HG02870 (cell line): ENCODE results near the gene DBN1.

Experiments
- ATAC-seq: cut with Tn5 transposase; IDR thresholded peaks from one replicate; pipeline ENCODE4 v1.9.1; 2021; ENCODE audit warnings: mild to moderate bottlenecking, moderate library complexity; ENCODE audit not compliant: unreplicated experiment

DBN1 gene

DNA sequence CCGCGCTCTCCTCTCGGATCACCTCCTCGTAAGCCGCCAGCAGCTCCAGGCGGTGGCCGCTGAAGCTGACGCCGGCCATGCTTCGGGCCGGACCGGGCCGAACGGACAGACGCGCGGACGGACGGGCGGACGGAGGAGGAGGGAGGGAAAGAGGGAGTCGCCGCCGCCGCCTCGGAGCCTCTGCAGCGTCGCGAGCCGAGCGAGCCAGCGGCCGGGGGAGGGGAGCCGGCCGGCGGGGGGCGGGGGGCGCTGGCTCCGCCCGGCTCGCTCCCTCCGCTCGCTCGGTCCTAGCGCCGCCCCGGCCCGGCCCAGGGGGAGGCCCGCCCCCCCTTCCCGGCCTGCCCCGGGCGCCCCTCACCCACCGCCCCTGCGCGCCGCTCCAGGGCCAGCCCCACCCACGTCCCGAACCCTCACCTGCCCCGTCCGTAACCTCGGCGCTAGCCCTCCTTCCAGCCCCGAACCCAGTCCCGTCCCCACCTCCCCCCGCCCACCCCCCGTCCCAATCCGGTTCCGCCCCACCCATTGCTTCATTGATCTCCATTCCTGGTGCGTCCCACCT, at the start of gene DBN1:
Gene DBN1, minus strand, starts transcription at position 192 of the 559 bp plus-strand sequence. Its CDS starts 113 bp downstream, at position 79.
- ATAC-seq: no peak

DNA sequence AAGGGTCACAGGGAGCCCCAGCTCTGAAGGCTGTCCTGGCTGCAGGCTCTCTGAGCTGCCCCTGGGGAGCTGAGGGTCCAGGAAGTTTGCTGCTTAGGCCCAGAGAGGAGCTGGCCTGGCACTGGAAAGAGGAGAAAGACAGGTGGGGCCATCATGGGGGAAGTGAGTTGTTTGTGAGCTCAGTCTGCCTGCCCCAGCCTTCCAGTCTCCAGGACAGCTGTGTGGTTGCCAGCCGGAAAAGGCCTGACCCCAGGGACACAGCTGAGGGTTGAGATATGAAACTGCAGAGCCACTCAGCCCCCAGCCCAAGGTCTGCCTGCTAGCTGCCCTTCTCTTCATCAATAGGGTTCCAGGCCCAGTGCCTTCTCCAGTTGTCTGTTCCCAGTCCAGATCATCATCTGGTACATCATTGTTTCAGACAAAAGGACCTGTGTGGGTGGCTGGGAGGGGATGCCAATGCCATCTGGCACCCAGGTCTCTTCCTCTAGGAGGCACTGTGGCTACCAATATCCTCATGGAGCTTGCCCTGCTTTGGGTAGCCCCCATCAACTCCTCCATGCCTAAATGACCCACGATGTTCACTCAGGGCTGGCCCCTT, 47.6 kb upstream of the DBN1 start:
- no peak for ATAC-seq

DNA sequence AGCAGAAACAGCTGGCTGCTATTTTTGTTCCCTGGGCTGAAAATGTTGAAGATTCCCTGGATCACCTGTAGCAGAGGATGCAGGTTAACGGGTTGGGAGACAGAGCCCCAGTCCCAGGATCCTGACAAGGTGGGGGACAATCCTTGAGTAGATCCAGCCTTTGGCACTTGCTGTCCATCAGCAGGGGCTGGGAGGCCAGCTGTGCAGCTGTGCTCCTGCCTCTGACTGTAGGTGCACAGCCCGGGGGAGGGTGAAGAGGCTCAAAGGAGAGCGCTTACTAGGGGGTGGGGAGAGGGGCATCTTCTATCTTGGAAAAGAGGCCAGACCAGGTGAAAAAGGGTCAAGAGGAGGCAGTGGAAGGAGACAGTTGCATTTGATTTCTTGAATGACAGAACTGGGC, 46.8 kb upstream of the DBN1 start:
- no peak for ATAC-seq

DNA sequence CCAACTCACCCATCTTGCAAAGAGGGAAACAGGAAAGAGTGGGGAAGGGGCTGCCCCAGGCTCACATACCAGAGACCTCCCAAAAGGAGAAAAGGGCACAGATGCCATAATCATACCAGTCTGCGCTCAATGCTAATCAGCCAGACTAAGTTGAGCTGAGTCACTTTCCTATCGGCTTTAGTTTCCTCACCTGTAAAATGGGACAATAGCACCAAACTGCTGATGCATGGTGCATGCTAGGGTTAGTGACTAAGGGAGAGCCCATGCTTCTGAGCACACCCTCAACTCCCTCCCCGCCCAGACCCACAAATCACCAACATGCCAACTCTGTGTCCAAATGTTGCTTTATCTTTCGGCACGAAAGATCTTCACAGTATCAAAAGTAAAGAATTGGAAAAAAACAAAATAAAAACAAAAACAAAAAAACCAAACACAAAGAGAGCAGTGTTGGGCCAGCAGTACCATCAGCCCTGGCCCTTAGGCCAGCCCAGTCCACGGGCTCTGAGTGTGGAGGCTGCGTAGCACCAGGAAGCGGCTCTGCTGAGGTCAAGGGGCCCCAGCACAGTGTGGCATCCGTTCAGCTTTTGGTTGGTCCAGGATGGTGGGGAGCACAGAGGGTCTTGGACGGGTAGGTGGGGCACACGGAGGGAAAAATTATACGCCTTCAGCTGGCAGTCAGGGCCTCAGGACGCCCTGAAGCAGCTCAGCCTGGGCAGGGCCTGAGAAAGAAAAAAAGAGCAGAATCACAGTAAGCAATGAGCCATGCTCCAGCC, 46.2 kb upstream of the DBN1 start:
- no peak for ATAC-seq

DNA sequence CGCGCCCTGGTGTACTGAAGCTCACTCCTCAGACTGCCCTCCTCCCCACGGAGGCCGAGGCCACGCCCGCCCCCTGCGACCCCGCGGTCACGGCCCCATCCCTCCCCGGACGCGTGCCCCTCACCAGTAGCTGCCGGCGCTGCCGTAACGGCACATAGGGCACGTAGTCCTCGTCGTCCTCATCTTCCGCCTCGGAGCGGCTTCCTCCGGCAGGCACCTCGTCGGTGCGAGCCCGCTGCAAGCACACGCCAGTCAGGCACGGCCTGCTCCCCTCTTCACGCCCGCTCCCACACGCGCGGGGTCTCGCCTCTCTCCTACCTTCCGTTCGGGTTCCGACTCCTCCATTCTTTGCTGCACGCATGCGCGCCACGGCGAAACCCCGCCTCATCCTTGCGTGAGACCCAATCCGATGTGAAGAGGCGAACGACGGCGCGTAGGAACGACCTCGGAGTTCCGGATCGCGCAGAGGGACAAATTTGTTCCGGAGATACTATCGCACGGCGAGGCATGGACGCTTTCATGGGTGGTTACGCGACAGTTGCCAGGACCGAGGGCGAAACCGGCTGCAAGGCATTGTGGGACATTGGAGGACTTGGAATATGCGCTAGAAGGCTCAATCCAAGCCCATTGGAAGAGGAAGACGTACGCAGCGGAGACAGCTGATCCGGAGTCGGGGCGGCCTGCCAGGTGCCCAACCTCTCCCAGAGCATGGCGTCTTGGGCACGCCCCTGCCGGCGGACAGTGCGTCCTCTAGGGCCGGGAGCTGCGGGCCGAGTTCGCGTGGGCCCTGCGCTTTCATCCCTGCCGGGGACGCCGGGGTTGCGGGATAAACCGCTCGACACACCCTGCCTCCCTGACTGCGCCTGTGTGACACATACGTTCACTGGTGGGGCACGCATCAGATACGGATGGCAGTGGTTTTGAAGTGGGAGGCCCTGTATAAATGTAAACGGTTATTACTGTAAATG, 43.5 kb upstream of the DBN1 start, which contains the start of gene DDX41:
Gene DDX41, minus strand, starts transcription at position 361 of the 968 bp plus-strand sequence. Its CDS starts 16 bp downstream, at position 345.
- ATAC-seq: peak; percentile 69

DNA sequence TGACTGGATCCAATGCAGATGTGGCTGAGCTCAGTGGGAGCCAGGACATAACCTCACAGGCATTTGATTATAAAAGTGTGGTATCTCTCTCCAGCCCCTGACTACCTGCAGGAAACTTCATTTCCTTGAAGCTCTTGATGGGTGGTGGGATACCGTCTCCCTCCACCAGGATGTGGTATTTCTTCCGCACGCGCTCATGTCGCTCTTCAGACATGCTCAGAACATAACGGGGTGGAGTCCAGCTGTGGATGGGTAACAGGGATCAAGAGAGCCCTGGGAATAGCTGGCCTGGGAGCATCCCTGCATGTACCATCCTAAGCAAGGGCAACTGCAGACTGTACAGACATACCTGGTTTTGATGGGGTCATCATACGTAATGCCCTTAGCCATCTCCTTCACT, 42.1 kb upstream of the DBN1 start:
- ATAC-seq: no peak

DNA sequence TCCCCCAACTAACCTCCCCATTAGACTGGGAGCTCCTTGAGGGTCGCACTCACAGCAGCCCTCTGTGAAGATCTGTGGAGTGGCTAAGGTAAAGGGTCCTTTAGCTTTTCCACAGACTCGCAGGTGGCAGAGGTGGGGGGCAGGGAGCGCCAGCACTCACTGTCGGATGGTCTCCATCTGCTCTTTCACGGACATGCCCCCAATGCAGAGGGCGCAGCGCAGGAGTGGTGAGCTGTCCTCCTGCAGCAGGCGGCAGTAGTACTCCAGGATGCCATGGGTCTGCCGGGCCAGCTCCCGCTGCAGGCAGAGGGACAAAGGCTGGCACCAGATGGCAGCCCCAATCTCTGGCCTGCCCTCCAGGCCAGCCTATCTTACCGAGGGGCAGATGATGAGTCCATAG, 41.1 kb upstream of the DBN1 start:
- ATAC-seq: no peak

DNA sequence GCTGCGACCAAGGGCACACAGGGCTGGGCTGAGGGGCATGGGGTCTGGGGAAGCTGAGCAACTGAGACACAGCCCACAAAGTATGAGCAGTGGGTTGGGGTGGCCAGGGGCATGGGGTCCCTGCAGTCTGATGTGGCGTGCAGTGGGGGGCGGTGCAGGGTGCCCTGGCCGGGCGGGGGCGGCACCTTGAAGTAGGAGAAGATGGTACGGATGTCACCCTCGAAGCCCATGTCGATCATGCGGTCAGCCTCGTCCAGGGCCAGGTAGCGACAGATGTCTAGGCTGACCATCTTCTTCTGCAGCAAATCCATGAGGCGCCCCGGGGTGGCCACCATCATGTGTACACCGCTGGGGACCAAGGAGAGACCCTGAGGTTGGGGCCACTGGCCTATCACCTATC, 40.1 kb upstream of the DBN1 start:
- ATAC-seq: no peak

DNA sequence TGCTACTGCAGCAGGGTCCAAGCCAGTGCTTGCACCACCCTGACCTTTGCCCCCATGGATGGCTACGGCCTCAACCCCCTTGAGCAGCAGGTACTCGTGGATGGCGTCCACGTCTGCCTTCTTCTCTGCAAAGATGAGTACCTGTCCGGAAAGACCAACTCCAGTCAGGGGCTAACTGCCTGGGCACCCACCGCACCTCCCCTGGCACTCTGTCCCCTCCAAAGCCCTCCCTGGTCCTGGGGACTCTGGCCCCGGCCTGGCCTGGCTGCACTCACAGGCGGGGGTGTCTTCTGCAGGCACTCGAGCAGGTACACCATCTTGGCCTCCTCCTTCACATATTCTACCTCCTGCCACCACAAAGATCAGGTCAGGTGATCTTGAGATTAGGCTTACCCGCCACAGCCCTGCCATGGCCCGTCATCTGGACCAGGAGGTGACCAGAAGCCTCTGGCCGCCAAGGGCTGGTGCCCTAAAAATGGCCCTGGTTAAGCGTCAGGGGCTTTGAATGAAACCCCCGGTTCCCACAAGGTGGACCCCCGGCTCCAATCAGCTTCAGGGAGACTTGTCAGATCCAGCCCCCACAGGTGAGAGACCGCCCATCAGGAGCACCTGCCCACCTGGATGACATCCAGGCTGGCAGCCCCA, 39.4 kb upstream of the DBN1 start:
- no peak for ATAC-seq

DNA sequence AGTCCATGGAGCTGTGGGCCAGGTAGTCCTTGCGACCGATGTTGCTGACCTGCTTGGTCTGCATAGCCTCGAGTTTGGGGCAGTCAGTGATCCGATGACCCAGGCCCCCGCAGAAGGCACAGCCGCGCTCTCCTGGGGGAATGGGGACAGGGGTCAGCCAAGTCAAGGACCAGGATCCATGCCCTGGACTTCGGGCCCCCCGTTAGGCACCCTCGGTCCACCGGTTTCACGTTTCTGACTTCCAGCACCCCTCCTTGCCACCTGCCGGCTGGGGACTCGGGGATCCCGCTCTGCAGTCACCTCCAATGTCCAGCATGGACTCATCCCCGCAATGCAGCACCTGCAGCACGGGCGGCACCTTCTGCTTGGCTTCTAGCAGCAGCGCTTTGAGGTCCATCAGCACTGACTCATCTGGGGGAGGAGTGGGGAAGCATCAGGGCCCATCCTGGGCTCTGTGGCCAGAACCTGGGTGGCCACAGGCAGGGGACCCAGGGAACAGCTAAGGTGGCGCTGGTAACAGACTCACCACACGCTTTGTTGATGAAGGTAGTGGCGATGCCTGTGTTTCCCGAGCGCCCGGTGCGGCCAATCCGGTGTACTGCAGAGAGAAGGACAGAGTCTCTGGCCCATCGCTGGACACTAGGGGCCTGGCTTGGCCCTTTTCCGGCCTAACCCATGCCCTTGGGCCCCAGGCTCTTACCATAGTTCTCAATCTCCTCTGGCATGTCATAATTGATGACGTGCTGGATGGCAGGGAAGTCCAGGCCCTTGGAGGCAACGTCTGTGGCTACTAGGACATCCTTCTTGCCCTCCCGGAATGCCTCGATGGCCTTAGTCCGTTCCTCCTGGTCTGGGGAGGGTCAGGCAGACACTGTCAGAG, 38.6 kb upstream of the DBN1 start:
- ATAC-seq: no peak

DNA sequence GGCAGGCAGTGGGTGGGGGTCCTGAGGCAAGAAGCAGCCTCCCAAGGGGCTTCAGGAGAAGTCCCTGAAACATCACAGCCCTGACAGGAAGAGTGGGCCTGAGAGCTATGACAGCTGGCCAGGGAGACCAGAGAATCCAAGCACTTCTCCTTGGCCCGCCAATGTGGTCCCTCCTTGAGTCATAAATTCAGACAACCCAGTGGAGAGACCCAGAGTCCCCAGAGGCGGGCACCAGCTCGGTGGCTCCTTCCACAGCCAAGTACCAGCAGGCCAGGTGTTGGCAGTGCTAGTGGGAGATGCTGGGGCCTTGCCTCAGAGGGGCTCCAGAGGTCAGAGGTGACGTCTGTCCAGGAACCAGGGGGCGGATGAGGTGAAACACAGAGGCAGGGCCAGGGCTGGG, 37.7 kb upstream of the DBN1 start:
- no peak for ATAC-seq

DNA sequence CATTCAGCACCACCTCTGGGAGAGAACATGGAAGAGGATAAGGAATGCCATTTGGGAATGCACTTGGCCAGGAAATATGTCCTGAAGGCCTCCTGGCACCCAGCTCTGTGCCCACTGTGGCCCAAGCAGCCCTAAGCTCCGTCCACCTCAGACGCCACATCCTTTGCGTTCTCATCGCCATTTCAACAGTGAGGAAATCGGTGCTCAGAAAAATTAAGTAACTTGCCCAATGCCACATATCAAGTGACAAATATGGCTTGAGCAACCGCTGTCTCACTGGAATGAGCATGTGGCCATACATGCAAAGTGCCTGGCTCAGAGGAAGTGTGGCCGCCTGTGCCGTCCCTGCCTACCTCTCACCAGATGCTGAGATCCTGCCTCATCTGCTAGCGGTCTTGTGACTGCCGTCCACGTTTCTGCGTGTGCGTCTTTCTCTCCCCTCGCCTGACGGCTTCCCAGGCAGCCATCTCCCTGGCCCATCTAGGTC, 37.2 kb upstream of the DBN1 start:
- no peak for ATAC-seq

DNA sequence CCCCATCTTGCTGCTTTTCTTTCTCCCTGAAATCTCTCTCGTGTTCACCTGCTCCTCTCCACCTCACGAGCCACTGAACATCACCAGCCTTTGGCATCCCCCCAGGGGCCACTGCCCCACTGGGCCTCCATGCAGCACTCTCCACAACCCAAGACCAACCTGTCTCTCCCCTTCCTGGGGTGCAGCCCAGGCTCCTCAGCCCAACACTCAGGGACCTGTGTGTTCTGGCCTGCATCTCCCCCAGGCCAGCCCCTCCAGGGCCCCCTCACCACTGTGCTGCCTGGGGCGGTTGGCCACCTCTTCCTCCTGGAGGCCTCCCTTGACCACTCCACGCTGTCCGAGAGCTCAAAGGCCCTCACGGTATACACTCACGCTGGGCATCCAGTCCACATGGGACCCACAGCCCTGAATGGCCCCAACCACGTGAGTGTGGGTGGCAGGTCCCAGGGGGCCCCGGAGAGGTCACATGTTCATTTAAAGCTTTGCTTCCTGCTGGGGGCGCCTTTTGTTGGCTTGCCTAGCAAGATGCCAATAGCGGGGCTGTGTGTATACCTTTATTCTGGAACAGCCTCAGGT, 36.6 kb upstream of the DBN1 start:
- ATAC-seq: no peak

DNA sequence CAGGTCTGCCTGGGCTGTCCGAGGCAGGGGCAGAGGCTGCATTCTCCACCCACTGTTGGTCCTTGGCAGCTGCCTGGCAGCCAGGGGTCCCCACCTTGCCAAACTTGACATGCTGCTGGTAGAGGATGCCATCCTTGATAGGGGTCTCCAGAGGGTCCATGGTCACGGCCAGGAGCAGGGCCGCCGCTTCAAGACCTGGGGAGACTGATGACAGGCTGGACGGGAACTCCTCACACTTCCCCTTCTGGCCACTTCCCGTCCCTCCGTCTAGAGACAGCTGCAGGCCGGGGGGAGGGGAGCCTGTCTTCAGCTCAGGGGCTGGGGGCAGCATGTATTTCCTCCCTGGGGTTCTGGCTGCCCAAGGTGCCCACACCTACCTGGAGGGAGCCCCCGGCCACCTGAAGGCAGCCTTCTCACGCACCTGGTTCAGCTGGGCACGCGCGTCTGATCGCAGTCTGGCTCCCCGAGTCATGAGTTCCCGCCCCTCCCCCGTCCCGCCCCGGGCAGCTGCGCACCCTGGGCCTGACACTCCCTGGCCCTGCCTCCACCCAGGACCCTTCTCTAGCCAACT, 36.0 kb upstream of the DBN1 start, which contains the start of gene DOK3:
Gene DOK3, minus strand, starts transcription at position 446 of the 571 bp plus-strand sequence. Its CDS starts 286 bp downstream, at position 160.
- ATAC-seq: peak; percentile 26

DNA sequence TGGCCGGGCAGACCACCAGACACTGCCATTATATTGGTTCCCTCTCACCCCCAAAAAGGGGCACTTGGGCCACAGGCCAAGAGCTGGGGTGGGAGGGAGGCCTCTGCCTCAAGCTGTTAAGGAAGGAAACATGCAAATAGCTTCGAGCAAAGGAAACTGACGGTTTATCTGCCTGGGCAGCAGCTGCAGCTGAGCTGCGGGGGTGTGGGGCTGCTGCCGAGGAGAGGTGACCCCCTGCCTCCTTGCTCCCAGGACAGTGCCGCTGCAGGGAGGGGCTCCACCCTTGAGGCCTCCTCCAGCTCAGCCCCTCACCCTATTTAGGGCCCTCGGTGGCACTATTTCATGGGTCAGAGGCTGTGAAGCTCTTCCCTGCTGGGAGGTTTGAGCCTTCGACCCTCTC, 35.4 kb upstream of the DBN1 start:
- ATAC-seq: peak; percentile 38

DNA sequence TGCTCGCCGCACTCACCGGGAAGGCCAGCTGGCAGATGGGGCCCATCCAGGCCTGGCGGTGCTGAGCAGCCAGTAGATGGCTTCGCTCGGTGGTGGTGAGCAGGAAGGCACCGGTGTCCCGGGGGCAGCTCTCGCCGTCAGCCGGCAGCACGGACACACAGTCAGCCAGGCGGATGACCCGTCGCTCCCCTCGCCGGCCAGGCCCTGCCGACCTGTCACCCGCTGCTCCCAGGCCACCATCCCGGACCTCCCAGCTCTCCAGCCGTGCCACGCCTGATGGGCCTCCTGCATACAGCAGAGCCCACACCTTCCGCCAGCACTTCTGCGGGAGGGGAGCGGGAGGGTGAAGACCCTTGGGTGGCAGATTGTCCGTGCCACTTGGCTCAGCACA, 34.8 kb upstream of the DBN1 start:
- ATAC-seq: no peak

DNA sequence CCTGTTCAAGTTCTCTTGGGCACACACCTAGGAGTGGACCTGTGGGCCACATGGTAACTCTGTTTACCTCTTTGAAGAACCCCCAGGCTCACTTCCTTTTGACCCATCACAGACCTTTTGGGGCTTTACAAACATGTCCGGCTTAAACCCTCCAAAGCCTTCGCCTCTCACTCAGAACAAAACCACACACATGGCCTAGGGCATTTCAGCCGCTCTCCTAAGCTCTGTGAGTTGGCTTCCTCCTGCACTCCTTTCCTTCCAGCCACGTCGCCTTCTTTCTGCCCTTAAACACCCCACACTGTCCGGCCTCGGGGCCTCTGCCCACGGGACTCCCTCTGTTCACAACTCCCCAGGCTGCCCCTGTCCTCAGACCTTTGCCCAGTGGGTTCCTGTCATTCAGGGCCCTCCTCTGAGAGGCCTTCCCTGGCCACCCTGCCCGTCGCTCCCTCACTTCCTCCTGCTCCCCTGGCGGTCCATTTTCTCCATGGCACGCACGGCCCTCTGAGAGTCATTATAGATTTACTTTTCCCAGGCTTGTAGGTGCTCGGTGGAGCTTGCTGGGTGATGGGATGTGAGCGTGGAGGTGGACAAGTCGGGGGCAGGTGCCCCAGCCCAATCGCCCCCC, 34.3 kb upstream of the DBN1 start:
- ATAC-seq: no peak

DNA sequence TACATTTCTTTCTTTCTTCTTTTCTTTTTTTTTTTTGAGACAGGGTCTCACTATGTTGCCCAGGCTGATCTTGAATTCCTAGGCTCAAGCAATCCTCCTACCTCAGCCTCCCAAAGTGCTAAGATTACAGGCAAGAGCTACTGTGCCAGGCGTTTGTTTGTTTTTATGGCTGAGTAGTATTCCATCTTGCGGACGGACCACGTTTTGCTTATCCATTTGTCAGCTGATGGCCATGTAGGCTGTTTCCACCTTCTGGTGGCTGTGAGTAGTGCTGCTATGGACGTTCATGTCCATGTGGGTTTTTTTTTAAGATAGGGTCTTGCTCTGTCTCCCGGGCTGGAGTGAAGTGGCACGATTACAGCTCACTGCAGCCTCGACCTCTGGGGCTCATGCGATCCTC, 33.7 kb upstream of the DBN1 start:
- no peak for ATAC-seq
